Medulla oblongata (tissue), 1 donor: ENCODE results near the gene WFDC10A.
"Not testable (repeated sequence)": the region's sequence is repeated elsewhere in the genome, so short reads cannot be mapped to it uniquely, and the experiment has no call there.

ENCODE experiments used
- DNase-seq: peaks from one replicate; pipeline ENCODE4 v3.0.0-alpha.2; 2015; ENCODE audit errors: extremely low spot score

The WFDC10A gene

GRCh38 chr20:45647441-45648050, 18.0 kb downstream of the WFDC10A start:
- no peak for DNase-seq

- DNase-seq = no peak
These were observed 19.8 kb downstream of the WFDC10A start for GRCh38 chr20:45649312-45649863.

- DNase-seq = not testable (repeated sequence)
These were observed 22.2 kb downstream of the WFDC10A start for GRCh38 chr20:45651726-45652125.

GRCh38 chr20:45657038-45657437, 27.5 kb downstream of the WFDC10A start:
- DNase-seq = not testable (repeated sequence)

- DNase-seq = no peak
These were observed 40.6 kb downstream of the WFDC10A start, which contains the start of gene WFDC11 for GRCh38 chr20:45670139-45670538. WFDC11 (minus strand) TSS chr20:45670239; CDS start chr20:45650600, 19,639 bp downstream.

- no peak for DNase-seq
These were observed 43.2 kb downstream of the WFDC10A start for GRCh38 chr20:45672765-45673164.

- no peak for DNase-seq
These were observed 50.1 kb downstream of the WFDC10A start for GRCh38 chr20:45679650-45680049.
